ENCODE data around the gene CD27.
"Not testable (repeated sequence)": the region's sequence is repeated elsewhere in the genome, so short reads cannot be mapped to it uniquely, and the experiment has no call there.

DNA sequence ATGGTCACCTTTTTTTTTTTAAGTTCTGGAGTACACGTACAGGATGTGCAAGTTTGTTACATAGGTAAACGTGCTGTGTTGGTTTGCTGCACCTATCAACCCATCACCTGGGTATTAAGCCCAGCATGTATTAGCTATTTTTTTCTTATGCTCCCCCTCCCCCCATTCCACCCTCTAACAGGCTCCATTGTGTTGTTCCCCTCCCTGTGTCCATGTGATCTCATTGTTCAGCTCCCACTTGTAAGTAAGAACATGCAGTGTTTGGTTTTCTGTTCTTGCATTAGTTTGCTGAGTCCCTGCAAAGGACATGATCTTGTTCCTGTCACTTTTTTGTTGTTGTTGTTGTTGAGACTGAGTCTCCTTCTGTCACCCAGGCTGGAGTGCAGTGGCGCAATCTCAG, 52.5 kb downstream of the CD27 start:
- TF ChIP-seq EZH2phosphoT487 (IDR thresholded peaks at IDR 0.05; ENCODE audit: unreplicated experiment); EZH2 (IDR thresholded peaks at IDR 0.05; ENCODE audit: low read depth, unreplicated experiment); POLR2AphosphoS5 (IDR thresholded peaks at IDR 0.05; ENCODE audit: low read depth); JUNB (IDR thresholded peaks at IDR 0.05; ENCODE audit: unreplicated experiment); ZNF114 (CRISPR knock-in tag; IDR thresholded peaks at IDR 0.05); ZNF331 (CRISPR knock-in tag; IDR thresholded peaks at IDR 0.05; ENCODE audit: low read depth): not testable (repeated sequence)
- TF ChIP-seq, protein P1, sequence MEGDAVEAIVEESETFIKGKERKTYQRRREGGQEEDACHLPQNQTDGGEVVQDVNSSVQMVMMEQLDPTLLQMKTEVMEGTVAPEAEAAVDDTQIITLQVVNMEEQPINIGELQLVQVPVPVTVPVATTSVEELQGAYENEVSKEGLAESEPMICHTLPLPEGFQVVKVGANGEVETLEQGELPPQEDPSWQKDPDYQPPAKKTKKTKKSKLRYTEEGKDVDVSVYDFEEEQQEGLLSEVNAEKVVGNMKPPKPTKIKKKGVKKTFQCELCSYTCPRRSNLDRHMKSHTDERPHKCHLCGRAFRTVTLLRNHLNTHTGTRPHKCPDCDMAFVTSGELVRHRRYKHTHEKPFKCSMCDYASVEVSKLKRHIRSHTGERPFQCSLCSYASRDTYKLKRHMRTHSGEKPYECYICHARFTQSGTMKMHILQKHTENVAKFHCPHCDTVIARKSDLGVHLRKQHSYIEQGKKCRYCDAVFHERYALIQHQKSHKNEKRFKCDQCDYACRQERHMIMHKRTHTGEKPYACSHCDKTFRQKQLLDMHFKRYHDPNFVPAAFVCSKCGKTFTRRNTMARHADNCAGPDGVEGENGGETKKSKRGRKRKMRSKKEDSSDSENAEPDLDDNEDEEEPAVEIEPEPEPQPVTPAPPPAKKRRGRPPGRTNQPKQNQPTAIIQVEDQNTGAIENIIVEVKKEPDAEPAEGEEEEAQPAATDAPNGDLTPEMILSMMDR (conservative IDR thresholded peaks at IDR 0.05; ENCODE audit: low read depth in 2 of 2) = not testable (repeated sequence)
